ENCODE data around the gene CDYL. TPM values are rescaled to one million over a fixed set of nuclear protein-coding genes. Genes with fewer than 3 reads are reported as not detected.
"Not testable (repeated sequence)": the region's sequence is repeated elsewhere in the genome, so short reads cannot be mapped to it uniquely, and the experiment has no call there.

The CDYL gene
- total and polyA plus RNA-seq, 12 donors, result 4.1 to 39.9 (median 33.2) TPM

DNA sequence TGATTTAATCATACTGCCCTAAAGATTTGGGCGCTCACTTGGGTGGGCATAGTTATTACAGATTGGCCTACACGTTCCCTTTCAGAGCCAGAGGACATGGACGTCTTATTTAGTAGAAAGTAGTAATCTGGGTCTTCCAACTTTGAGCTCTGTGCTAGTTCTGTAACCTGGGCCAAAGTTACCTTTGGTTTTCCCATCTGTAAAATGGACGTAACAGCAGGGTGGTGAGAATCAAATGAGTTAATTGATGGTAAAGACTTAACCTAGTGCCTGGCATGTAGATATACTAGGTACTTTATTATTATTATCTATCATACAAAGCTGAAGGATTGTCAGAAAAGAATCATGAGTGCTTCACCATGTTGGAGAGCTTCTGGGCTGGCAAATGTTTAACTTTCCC, 74.8 kb downstream of the CDYL start:
- Histone ChIP-seq H3K36me3 (no peaks in the 10 kb centered on the region), H3K27ac (no peak overlapping the region), H3K27me3 (no peaks in the 10 kb centered on the region), H3K4me1 (peaks cover 0 to 31% (median 19%) of the 10 kb centered on the region in 9 donors), H3K9me3 (peaks cover 0 to 7% (median 0%) of the 10 kb centered on the region in 11 donors), H3K4me3 (no peak overlapping the region)
- ATAC-seq (no peak), DNase-seq (no peak)
- intact Hi-C loops (cut with DNase I), result loop anchor here in 1 of 10 donors (10.0 kb wide), 1 partner anchor 174 kb away; no protein-coding TSS in a partner anchor
- WGBS, 2 donors, result 97 to 98% methylated on average over 4 of the region's 4 CpGs
- TF ChIP-seq, protein P1, sequence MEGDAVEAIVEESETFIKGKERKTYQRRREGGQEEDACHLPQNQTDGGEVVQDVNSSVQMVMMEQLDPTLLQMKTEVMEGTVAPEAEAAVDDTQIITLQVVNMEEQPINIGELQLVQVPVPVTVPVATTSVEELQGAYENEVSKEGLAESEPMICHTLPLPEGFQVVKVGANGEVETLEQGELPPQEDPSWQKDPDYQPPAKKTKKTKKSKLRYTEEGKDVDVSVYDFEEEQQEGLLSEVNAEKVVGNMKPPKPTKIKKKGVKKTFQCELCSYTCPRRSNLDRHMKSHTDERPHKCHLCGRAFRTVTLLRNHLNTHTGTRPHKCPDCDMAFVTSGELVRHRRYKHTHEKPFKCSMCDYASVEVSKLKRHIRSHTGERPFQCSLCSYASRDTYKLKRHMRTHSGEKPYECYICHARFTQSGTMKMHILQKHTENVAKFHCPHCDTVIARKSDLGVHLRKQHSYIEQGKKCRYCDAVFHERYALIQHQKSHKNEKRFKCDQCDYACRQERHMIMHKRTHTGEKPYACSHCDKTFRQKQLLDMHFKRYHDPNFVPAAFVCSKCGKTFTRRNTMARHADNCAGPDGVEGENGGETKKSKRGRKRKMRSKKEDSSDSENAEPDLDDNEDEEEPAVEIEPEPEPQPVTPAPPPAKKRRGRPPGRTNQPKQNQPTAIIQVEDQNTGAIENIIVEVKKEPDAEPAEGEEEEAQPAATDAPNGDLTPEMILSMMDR (IDR thresholded peaks at IDR 0.05), result no peak

DNA sequence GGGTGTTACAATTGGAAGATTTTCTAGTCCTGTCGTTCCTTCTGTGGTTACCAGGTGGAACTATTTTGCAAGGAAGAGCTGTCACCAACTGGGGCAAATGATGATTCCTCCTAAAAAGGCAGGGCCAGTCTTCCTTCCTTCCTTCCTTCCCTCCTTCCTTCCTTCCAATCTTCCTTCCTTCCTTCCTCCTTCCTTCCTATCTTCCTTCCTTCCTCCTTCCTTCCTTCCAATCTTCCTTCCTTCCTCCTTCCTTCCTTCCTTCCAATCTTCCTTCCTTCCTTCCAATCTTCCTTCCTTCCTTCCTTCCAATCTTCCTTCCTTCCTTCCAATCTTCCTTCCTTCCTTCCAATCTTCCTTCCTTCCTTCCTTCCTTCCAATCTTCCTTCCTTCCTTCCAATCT, 76.0 kb downstream of the CDYL start:
- H3K27me3 ChIP-seq, ATAC-seq, H3K4me3 ChIP-seq, H3K27ac ChIP-seq, DNase-seq, H3K9me3 ChIP-seq, H3K36me3 ChIP-seq: not testable (repeated sequence)
- intact Hi-C loops (cut with DNase I), result loop anchor here in 1 of 10 donors (10.0 kb wide), 1 partner anchor 173 kb away; no protein-coding TSS in a partner anchor
- H3K4me1 ChIP-seq, result peaks cover 0 to 30% (median 19%) of the 10 kb centered on the region in 9 donors
- WGBS, 2 donors, result 58 to 79% methylated on average over 1 of the region's 1 CpG

DNA sequence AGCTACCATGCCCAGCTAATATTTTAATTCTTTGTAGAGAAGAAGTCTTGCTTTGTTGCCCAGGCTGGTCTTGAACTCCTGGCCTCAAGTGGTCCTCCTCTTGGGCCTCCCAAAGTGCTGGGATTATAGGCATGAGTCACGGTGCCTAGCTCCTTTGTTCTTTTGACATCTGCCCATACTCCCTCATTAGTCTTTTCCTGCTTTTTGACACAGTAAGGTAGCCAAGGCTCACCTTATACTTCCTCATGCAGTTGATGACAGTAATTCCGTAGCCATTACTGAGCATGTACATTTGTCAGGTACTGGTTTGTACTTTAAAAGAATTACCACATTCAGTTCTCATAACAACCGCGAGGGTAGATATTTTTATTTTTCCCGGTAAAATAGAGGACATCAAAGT, 76.7 kb downstream of the CDYL start:
- TF ChIP-seq, protein P1 (IDR thresholded peaks at IDR 0.05), result no peak
- H3K27me3 ChIP-seq, result no peaks in the 10 kb centered on the region
- ATAC-seq (no peak), DNase-seq (no peak)
- H3K36me3 ChIP-seq, result no peaks in the 10 kb centered on the region
- intact Hi-C loops (cut with DNase I), result loop anchor here in 1 of 10 donors (10.0 kb wide), 1 partner anchor 172 kb away; no protein-coding TSS in a partner anchor
- no peak overlapping the region for H3K27ac ChIP-seq
- H3K4me1 ChIP-seq, result peaks cover 0 to 23% (median 16%) of the 10 kb centered on the region in 9 donors
- H3K4me3 ChIP-seq, result no peak overlapping the region
- WGBS, 2 donors, result 93 to 95% methylated on average over 5 of the region's 5 CpGs
- H3K9me3 ChIP-seq, result no peaks in the 10 kb centered on the region

DNA sequence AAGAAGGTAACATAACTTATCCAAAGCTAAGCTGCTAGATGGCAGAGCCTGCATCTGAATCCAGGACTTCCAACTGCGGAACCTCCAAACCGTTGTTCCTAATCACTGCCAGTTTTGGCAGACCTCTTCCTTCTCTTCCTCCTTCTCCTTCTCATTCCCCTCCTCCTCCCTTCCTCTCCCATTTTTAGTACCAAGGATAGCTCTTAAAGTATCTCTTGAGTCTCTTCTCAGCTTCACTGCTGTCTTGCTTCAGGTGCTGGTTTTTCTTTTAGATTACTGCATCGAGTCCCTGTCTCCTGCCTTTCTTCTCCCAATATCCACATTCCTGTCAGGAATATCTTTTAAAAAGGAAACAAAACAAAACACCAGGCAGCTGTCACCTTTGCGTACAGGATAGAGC, 77.1 kb downstream of the CDYL start:
- WGBS, 2 donors, result 71 to 75% methylated on average over 4 of the region's 4 CpGs
- Histone ChIP-seq H3K36me3 (no peaks in the 10 kb centered on the region), H3K27me3 (no peaks in the 10 kb centered on the region), H3K9me3 (no peaks in the 10 kb centered on the region), H3K4me1 (peaks cover 0 to 19% (median 15%) of the 10 kb centered on the region in 9 donors), H3K4me3 (no peak overlapping the region), H3K27ac (no peak overlapping the region)
- DNase-seq (no peak), ATAC-seq (no peak)
- intact Hi-C loops (cut with DNase I), result loop anchor here in 1 of 10 donors (10.0 kb wide), 1 partner anchor 171 kb away; no protein-coding TSS in a partner anchor
- TF ChIP-seq, protein P1 (IDR thresholded peaks at IDR 0.05), result no peak

DNA sequence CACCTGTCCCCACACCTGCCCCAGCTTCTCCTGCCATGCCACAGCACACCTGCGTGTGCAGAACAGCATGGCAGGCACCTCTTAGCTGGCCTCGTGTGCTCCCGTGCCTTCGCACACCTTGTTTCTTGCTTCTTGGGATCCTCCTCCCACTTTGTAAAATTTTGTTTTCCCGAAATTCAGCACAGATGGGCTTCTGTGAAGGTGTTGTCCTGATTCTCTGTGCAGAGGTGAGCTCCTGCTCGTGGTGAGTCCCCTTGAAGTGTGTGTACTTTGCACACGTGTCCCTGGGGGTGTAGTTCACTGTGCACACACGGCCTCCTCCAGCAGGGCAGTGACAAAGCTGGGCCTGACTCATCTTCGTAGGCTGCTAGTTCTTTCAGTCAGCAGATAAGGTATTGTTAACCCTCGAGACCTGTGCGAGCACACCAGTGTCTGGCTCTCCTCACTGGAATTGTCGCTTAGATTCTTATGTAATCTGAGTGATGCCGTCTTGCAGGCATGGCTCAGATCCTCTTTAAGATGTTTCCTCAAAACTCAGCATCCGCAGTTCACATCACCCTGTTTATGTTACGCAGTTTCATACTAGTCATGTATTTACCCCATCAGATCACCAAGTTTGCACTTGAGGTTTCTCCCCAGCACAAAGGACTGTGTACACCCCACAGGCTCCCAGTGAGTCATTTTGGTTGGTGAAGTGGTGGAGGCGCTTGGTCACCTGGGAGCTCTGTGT, 77.7 kb downstream of the CDYL start:
- Histone ChIP-seq H3K27ac (no peak overlapping the region), H3K4me1 (peaks cover 0 to 15% (median 11%) of the 10 kb centered on the region in 9 donors), H3K9me3 (no peaks in the 10 kb centered on the region), H3K27me3 (no peaks in the 10 kb centered on the region), H3K36me3 (no peaks in the 10 kb centered on the region), H3K4me3 (no peak overlapping the region)
- ATAC-seq (no peak), DNase-seq (no peak)
- intact Hi-C loops (cut with DNase I), result loop anchor here in 1 of 10 donors (10.0 kb wide), 1 partner anchor 171 kb away; no protein-coding TSS in a partner anchor
- 81 to 86% methylated on average over 16 of the region's 16 CpGs for WGBS, 2 donors
- TF ChIP-seq, protein P1 (IDR thresholded peaks at IDR 0.05), result no peak

All from heart right ventricle (tissue), 16 donors.